Gastrocnemius medialis (tissue), 4 donors: ENCODE measurements around the gene ADRA2A. TPM values are rescaled to one million over a fixed set of nuclear protein-coding genes. Genes with fewer than 3 reads are reported as not detected.

Source experiments
- ATAC-seq, 2 donors: fragments of 150-250 bp; one replicate each; pipeline ENCODE4 v1.9.1; 2016
- DNase-seq, 2 donors: peaks; one replicate each; pipeline ENCODE4 v3.0.0-alpha.2; 2019
- H3K27ac ChIP-seq, 4 donors: fragments of 200-600 bp; sonication (generic); 1 replicate in 1 of 4; 2 replicates in 3 of 4; pipeline ENCODE4 v1.5.1; 2016 to 2018; ENCODE audit warnings: mild to moderate bottlenecking in 2 of 4, moderate library complexity in 1 of 4
- H3K27me3 ChIP-seq, 3 donors: fragments of 200-600 bp; sonication (generic) in 2 of 3; 1 replicate in 1 of 3; 2 replicates in 2 of 3; pipeline versions ENCODE4 v1.5.1 to v1.6.0; 2016 to 2019; ENCODE audit warnings: mild to moderate bottlenecking in 1 of 3, moderate library complexity in 1 of 3
- H3K36me3 ChIP-seq, 2 donors: fragments of 200-600 bp; sonication (generic) in 1 of 2; one replicate each; pipeline ENCODE4 v1.5.1; 2017 to 2018
- H3K4me1 ChIP-seq, 2 donors: fragments of 200-600 bp; sonication (generic) in 1 of 2; one replicate each; pipeline ENCODE4 v1.5.1; 2016 to 2017; ENCODE audit warnings: mild to moderate bottlenecking in 2 of 2
- H3K4me3 ChIP-seq, 4 donors: fragments of 200-600 bp; sonication (generic) in 3 of 4; 1 replicate in 1 of 4; 2 replicates in 3 of 4; pipeline ENCODE4 v1.5.1; 2016 to 2019; ENCODE audit warnings: mild to moderate bottlenecking in 2 of 4
- H3K9me3 ChIP-seq, 3 donors: fragments of 200-600 bp; sonication (generic) in 2 of 3; 1 replicate in 1 of 3; 2 replicates in 2 of 3; pipeline ENCODE4 v1.5.1; 2016 to 2019
- POLR2A ChIP-seq, 2 donors: fragments of 450-650 bp; IDR thresholded peaks; one replicate each; pipeline ENCODE4 v1.6.1; 2017; ENCODE audit warnings: antibody characterized with exemption in 2 of 2, mild to moderate bottlenecking in 2 of 2, moderate library complexity in 2 of 2
- in situ Hi-C, 4 donors: fragments of 200-750 bp; cut with MboI; loops; one replicate each; pipeline versions ENCODE4 v1.15.0 to v1.8.0; 2017; ENCODE audit warnings: low sequenced_read_pairs in 4 of 4
- intact Hi-C: fragments of 100-400 bp; cut with DNase I; formaldehyde crosslinking; loops from one replicate; pipeline ENCODE4 v1.15.1; 2023; ENCODE audit warnings: low total_unique reads
- total RNA-seq, 4 donors: library from RNA; depleted of rRNA; stranded (reverse); fragments of >200 nt; gene quantifications; one replicate each; pipeline versions ENCODE4 v1.1.0 to v1.2.3, GENCODE V29; 2016
- TF ChIP-seq, protein P1 (sequence below), 5 experiments: fragments of 450-650 bp in 3 of 5; fragments of 200-600 bp in 2 of 5; sonication (generic) in 2 of 5; IDR thresholded peaks in 4 of 5; conservative IDR thresholded peaks in 1 of 5; 1 replicate in 4 of 5; 2 replicates in 1 of 5; pipeline ENCODE4 v1.5.1; 2016 to 2019; ENCODE audit warnings: antibody characterized with exemption in 5 of 5, mild to moderate bottlenecking in 3 of 5, moderate library complexity in 3 of 5

Gene ADRA2A
- total RNA-seq, 4 donors from 2014 or later, result 0.19 to 0.94 (median 0.36) TPM

DNA sequence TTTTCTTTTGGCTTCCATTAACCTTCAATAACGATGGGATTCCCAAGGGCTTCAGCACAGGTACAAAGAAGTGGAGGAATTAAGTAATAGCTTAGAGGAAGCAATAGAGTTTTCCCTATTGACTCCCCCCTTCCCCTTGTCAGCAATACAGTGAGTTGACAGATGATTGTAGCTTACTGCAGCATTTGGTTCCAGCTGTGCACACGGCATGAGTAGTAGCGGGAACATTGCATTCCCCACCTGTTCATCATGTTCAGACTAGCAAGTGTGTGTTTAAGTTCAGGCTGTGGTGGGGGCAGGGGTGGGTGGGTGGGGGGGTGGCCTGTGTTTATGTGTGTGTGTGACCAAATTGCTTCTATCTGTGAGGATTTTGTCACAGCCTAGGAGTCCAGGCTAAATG, 4.6 kb upstream of the ADRA2A start:
- Histone ChIP-seq H3K4me3 (no peak overlapping the region), H3K27ac (no peak overlapping the region), H3K36me3 (no peaks in the 10 kb centered on the region), H3K9me3 (no peaks in the 10 kb centered on the region), H3K27me3 (peaks cover 34 to 47% (median 38%) of the 10 kb centered on the region in 3 donors), H3K4me1 (peaks cover 0 to 12% of the 10 kb centered on the region in 2 donors)
- intact Hi-C loops, result no loop called here
- no peak for ATAC-seq
- no peak for TF ChIP-seq POLR2A (IDR thresholded peaks at IDR 0.05)
- TF ChIP-seq, protein P1, sequence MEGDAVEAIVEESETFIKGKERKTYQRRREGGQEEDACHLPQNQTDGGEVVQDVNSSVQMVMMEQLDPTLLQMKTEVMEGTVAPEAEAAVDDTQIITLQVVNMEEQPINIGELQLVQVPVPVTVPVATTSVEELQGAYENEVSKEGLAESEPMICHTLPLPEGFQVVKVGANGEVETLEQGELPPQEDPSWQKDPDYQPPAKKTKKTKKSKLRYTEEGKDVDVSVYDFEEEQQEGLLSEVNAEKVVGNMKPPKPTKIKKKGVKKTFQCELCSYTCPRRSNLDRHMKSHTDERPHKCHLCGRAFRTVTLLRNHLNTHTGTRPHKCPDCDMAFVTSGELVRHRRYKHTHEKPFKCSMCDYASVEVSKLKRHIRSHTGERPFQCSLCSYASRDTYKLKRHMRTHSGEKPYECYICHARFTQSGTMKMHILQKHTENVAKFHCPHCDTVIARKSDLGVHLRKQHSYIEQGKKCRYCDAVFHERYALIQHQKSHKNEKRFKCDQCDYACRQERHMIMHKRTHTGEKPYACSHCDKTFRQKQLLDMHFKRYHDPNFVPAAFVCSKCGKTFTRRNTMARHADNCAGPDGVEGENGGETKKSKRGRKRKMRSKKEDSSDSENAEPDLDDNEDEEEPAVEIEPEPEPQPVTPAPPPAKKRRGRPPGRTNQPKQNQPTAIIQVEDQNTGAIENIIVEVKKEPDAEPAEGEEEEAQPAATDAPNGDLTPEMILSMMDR (IDR thresholded peaks at IDR 0.05 in 4 of 5, conservative IDR thresholded peaks at IDR 0.05 in 1 of 5), result no peak
- in situ Hi-C loops, result loop anchor here in 1 of 4 donors (25.0 kb wide), 1 partner anchor 540 kb away; no protein-coding TSS in a partner anchor
- no peak for DNase-seq

DNA sequence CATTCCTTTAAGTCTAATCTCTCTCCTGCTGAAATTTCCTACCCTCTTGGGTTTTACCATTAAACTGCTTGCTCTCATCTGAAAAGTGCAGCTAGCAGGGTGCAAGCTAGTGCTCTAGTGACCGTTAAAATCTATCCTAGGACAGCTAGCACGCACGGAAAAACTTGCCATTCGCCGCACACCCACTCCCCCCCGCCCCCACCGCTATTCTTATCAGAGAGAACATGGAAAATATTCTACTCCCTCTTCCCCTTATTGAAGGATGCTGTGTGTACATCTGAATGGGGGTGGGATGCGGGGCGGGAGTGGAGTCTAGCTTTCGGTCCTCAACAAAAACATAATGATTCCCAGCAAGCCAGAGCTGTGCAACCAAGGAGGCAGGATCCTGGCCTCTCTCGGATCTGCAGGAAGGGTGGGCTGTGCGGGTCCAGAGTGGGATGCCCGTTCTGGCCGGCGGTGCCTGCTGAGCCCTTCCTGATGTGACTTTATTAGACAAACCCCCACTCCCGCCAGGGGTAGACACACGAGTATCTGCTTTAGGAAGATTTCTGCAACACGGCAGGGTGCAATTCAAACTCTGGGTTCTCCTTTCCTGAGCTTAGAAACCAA, 1.1 kb upstream of the ADRA2A start:
- H3K9me3 ChIP-seq, result no peaks in the 10 kb centered on the region
- intact Hi-C loops (loop anchor here (2.0 kb wide), 1 partner anchor 285 kb away; no protein-coding TSS in a partner anchor), in situ Hi-C loops (loop anchor here in 3 of 4 donors (25.0 kb wide), 2 partner anchors 287 to 537 kb away; no protein-coding TSS in a partner anchor)
- TF ChIP-seq POLR2A (IDR thresholded peaks at IDR 0.05), result no peak
- TF ChIP-seq, protein P1 (IDR thresholded peaks at IDR 0.05 in 4 of 5, conservative IDR thresholded peaks at IDR 0.05 in 1 of 5), result no peak
- H3K4me3 ChIP-seq, result peak overlapping the region in 3 of 4 donors; percentile 52 to 79 (median 62)
- ATAC-seq (no peak), DNase-seq (no peak)
- H3K27ac ChIP-seq, result no peak overlapping the region
- H3K27me3 ChIP-seq, result peaks cover 51 to 57% (median 54%) of the 10 kb centered on the region in 3 donors
- H3K36me3 ChIP-seq, result no peaks in the 10 kb centered on the region
- peaks cover 0 to 21% of the 10 kb centered on the region in 2 donors for H3K4me1 ChIP-seq

DNA sequence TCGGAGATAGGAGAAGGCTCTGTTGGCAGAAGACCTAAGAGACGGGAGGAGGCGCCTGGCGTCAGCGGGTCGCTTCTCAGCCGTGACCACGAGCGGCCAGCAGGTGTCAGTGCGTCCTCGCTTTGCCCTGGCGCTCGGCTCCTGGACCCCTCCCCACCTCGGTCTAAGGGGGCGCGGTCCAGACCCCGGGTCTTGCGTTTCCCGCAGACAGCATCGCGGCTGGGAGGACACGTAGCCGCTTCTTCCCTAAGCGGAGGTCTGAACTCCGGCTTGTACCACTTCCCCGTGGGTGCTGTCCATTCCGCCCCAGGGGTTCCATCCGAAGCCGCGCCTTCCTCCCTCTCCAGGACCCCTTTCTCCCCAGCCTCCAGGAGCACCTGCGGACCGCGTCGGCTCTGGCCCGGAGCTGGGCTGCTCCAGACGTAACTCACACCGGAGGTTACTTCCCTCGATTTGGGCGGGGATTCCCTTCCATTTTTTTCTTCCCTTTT, 593 bp upstream of the ADRA2A start:
- TF ChIP-seq POLR2A (IDR thresholded peaks at IDR 0.05), result no peak
- TF ChIP-seq, protein P1 (IDR thresholded peaks at IDR 0.05 in 4 of 5, conservative IDR thresholded peaks at IDR 0.05 in 1 of 5), result peak; percentile 41 to 79 (median 73)
- DNase-seq (no peak), ATAC-seq (peak; percentile 62 to 72)
- in situ Hi-C loops, result loop anchor here in 3 of 4 donors (25.0 kb wide), 2 partner anchors 286 to 536 kb away; no protein-coding TSS in a partner anchor
- intact Hi-C loops, result no loop called here
- Histone ChIP-seq H3K4me1 (peaks cover 0 to 21% of the 10 kb centered on the region in 2 donors), H3K9me3 (no peaks in the 10 kb centered on the region), H3K36me3 (no peaks in the 10 kb centered on the region), H3K27me3 (peaks cover 51 to 57% (median 54%) of the 10 kb centered on the region in 3 donors), H3K4me3 (peak overlapping the region; percentile 46 to 79 (median 57)), H3K27ac (no peak overlapping the region)

DNA sequence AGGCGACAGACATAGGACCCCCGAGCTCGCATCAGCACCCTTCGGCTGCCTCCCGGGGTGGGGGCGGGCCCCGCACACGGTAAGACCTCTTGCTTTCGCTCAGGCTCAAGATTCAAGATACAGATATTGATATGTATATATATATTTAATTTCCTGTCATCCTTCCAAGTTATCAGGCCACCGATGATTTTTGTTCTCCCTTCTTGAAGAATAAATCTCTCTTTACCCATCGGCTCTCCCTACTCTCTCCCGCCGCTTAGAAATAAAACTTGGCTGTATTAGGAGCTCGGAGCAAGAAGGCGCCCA, 603 bp downstream of the ADRA2A start:
- peaks cover 47 to 52% (median 50%) of the 10 kb centered on the region in 3 donors for H3K27me3 ChIP-seq
- in situ Hi-C loops, result loop anchor here in 3 of 4 donors (25.0 kb wide), 2 partner anchors 285 to 535 kb away; no protein-coding TSS in a partner anchor
- ATAC-seq, result no peak

More for the DNA sequence above, 603 bp downstream of the ADRA2A start:
- no peak for DNase-seq
- H3K4me3 ChIP-seq, result peak overlapping the region; percentile 46 to 79 (median 57)
- no peaks in the 10 kb centered on the region for H3K9me3 ChIP-seq
- peaks cover 0 to 21% of the 10 kb centered on the region in 2 donors for H3K4me1 ChIP-seq
- H3K36me3 ChIP-seq, result no peaks in the 10 kb centered on the region
- intact Hi-C loops, result no loop called here
- no peak for TF ChIP-seq POLR2A (IDR thresholded peaks at IDR 0.05)
- TF ChIP-seq, protein P1 (IDR thresholded peaks at IDR 0.05 in 4 of 5, conservative IDR thresholded peaks at IDR 0.05 in 1 of 5), result no peak
- H3K27ac ChIP-seq, result no peak overlapping the region
